ENCODE measurements around the gene EFCAB11. TPM values are rescaled to one million over a fixed set of nuclear protein-coding genes. Genes with fewer than 3 reads are reported as not detected.

The EFCAB11 gene
- total RNA-seq, 3 donors from 2014 or later: 6.0 to 10.2 (median 6.3) TPM

DNA sequence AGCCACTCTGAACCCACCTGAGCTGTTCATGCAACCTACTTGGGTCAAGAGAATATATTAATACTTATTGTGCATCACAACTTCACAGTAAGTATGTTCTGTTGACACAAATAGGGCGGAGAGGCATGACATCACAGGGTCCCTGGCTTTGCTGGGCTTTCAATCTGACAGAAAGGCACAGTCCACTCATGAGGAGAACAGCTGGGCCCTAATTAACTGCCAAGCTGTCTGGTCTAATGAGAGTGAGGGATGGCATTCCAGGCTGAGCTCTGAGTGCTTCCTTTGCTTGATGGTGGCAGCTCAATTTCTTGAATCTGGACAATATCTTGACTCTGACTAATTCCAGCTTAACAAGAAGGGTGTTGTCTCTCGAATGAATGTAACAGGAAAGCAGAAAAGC lies 2.0 kb downstream of the EFCAB11 start:
- TF ChIP-seq, protein P1, sequence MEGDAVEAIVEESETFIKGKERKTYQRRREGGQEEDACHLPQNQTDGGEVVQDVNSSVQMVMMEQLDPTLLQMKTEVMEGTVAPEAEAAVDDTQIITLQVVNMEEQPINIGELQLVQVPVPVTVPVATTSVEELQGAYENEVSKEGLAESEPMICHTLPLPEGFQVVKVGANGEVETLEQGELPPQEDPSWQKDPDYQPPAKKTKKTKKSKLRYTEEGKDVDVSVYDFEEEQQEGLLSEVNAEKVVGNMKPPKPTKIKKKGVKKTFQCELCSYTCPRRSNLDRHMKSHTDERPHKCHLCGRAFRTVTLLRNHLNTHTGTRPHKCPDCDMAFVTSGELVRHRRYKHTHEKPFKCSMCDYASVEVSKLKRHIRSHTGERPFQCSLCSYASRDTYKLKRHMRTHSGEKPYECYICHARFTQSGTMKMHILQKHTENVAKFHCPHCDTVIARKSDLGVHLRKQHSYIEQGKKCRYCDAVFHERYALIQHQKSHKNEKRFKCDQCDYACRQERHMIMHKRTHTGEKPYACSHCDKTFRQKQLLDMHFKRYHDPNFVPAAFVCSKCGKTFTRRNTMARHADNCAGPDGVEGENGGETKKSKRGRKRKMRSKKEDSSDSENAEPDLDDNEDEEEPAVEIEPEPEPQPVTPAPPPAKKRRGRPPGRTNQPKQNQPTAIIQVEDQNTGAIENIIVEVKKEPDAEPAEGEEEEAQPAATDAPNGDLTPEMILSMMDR (IDR thresholded peaks at IDR 0.05): no peak
- DNase-seq (no peak), ATAC-seq (no peak)

DNA sequence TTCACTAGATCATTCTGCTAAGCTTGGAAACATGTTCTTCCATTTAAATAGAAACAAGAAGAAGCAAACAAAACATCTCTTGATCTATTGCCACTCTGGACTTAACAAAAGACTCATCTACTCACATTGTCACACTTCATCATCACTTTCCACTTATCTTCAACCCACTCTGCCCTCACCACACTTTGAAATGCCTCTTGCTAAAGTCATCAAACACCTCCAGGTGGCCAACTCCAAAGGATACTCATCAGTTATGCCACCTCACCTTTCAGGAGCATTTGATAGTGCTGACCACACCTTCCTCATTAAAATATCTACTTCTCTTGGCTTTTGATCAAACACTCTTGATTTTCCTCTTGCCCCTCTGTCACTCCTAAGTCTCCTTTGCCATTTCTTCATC lies 7.2 kb downstream of the EFCAB11 start:
- TF ChIP-seq, protein P1 (IDR thresholded peaks at IDR 0.05): no peak
- intact Hi-C loops (cut with DNase I, micrococcal nuclease): no loop called here
- H3K36me3 ChIP-seq (ENCODE audit: low read depth): no peaks in the 10 kb centered on the region
- no peak for DNase-seq
- no peaks in the 10 kb centered on the region for H3K4me1 ChIP-seq (ENCODE audit: low read depth)
- H3K9me3 ChIP-seq: no peaks in the 10 kb centered on the region
- H3K4me3 ChIP-seq: no peak overlapping the region
- no peak for ATAC-seq

More for the DNA sequence above, 2.0 kb downstream of the EFCAB11 start:
- H3K4me1 ChIP-seq (ENCODE audit: low read depth): peaks cover 17% of the 10 kb centered on the region
- H3K9me3 ChIP-seq: no peaks in the 10 kb centered on the region
- no peaks in the 10 kb centered on the region for H3K36me3 ChIP-seq (ENCODE audit: low read depth)
- no peak overlapping the region for H3K4me3 ChIP-seq
- intact Hi-C loops (cut with DNase I, micrococcal nuclease): no loop called here

- TF ChIP-seq, protein P1 (IDR thresholded peaks at IDR 0.05): no peak
These were observed 12.6 kb downstream of the EFCAB11 start for GRCh38 chr14:89941830-89942377.

DNA sequence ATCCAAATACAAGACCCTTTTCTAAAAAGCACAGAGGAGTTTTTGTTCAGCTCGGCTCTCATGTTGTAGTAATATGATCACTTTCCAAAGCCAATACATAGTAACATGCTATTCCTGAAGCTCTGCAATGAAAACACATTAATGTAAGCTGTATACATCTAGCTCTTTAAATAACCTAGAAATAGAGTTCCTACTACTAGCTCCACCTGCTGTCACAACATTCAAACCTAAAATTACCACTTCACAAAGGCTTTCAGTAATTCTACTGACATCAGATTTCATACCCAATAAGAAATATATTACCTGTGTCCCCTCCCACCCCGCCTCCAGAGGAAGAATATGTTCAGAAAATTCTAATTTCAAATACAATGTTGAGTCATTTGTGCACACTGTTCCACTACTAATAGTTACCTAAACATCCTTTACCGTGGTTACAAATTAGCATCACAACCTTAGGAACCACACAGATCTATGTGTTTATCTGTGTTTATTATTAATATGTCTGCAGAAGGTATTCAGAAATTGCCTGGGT lies 17.8 kb downstream of the EFCAB11 start:
- Histone ChIP-seq H3K36me3 (ENCODE audit: low read depth) (no peaks in the 10 kb centered on the region), H3K4me1 (ENCODE audit: low read depth) (no peaks in the 10 kb centered on the region), H3K9me3 (no peaks in the 10 kb centered on the region), H3K4me3 (no peak overlapping the region)
- ATAC-seq (no peak), DNase-seq (no peak)
- TF ChIP-seq, protein P1 (IDR thresholded peaks at IDR 0.05): no peak
- intact Hi-C loops (cut with DNase I, micrococcal nuclease): no loop called here

More at GRCh38 chr14:89941830-89942377, 12.6 kb downstream of the EFCAB11 start:
- Histone ChIP-seq H3K4me3 (no peak overlapping the region), H3K4me1 (ENCODE audit: low read depth) (no peaks in the 10 kb centered on the region), H3K9me3 (no peaks in the 10 kb centered on the region), H3K36me3 (ENCODE audit: low read depth) (no peaks in the 10 kb centered on the region)
- intact Hi-C loops (cut with DNase I, micrococcal nuclease): no loop called here
- DNase-seq: no peak
- ATAC-seq: no peak

DNA sequence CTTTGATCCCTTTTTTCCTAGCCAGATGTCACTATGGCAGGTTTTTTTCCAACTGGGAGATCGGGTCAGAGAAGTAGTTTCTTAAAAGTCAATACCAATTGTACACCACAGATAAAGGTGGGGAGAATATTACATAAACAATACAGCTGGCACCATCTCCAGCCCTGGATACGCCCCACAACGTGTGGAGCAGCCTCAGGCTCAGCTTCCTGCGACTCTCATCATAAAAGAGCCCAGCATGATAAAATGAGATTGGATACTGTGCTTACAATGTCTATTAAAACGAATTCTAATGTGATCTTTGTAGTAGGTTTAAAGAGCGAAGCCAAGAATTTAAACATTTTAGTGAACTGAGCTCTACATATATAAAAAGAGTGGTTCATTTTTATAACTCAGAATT lies 21.5 kb downstream of the EFCAB11 start:
- no peaks in the 10 kb centered on the region for H3K9me3 ChIP-seq
- H3K4me3 ChIP-seq: no peak overlapping the region
- ATAC-seq (peak; percentile 50), DNase-seq (peak in 1 of 3 donors; percentile 19)
- intact Hi-C loops (cut with DNase I, micrococcal nuclease): no loop called here
- H3K4me1 ChIP-seq (ENCODE audit: low read depth): no peaks in the 10 kb centered on the region
- no peaks in the 10 kb centered on the region for H3K36me3 ChIP-seq (ENCODE audit: low read depth)
- TF ChIP-seq, protein P1 (IDR thresholded peaks at IDR 0.05): no peak
